Measurements from ENCODE around the gene MAP1LC3A.

- TF ChIP-seq CTCF (IDR thresholded peaks at IDR 0.05) (no peak), POLR2A (IDR thresholded peaks at IDR 0.05) (no peak)
Measured at GRCh38 chr20:34532320-34532719, 26.2 kb upstream of the MAP1LC3A start.

Data from body of pancreas (tissue), 4 donors.